Chondrocyte (in vitro differentiated cells): ENCODE measurements around the gene LOXL1. TPM values are rescaled to one million over a fixed set of nuclear protein-coding genes. Genes with fewer than 3 reads are reported as not detected.

Experiments used
- DNase-seq: peaks from one replicate; pipeline ENCODE4 v3.0.0; 2021; ENCODE audit warnings: mixed read lengths, low spot score
- H3K27ac Mint-ChIP-seq: one replicate; pipeline ENCODE4 v1.8.0; 2021; ENCODE audit warnings: mild to moderate bottlenecking, moderate library complexity, mixed read lengths; ENCODE audit not compliant: unreplicated experiment
- H3K27me3 Mint-ChIP-seq: 2 replicates; pipeline ENCODE4 v1.8.0; 2021; ENCODE audit warnings: low read depth, mixed read lengths
- H3K36me3 Mint-ChIP-seq: 2 replicates; pipeline ENCODE4 v1.8.0; 2021; ENCODE audit warnings: low read depth, mixed read lengths
- H3K4me1 Mint-ChIP-seq: 2 replicates; pipeline ENCODE4 v1.8.0; 2021; ENCODE audit warnings: low read depth, mild to moderate bottlenecking, mixed read lengths
- H3K4me3 Mint-ChIP-seq: one replicate; pipeline ENCODE4 v1.8.0; 2021; ENCODE audit warnings: mild to moderate bottlenecking, moderate library complexity, mixed read lengths; ENCODE audit not compliant: unreplicated experiment
- H3K9me3 Mint-ChIP-seq: 2 replicates; pipeline ENCODE4 v1.8.0; 2021; ENCODE audit warnings: low read depth, mixed read lengths
- total RNA-seq: library from RNA; stranded (reverse); gene quantifications from 3 replicates; pipeline ENCODE4 v1.2.1, GENCODE V29; 2021
- TF ChIP-seq, protein P1 (sequence below): fragments of 200-600 bp; sonication (generic); IDR thresholded peaks from 2 replicates; pipeline ENCODE4 v1.5.0; 2021; ENCODE audit warnings: antibody characterized with exemption, mild to moderate bottlenecking, moderate library complexity

LOXL1 gene
- total RNA-seq, 1 donor from 2014 or later: 428 TPM

DNA sequence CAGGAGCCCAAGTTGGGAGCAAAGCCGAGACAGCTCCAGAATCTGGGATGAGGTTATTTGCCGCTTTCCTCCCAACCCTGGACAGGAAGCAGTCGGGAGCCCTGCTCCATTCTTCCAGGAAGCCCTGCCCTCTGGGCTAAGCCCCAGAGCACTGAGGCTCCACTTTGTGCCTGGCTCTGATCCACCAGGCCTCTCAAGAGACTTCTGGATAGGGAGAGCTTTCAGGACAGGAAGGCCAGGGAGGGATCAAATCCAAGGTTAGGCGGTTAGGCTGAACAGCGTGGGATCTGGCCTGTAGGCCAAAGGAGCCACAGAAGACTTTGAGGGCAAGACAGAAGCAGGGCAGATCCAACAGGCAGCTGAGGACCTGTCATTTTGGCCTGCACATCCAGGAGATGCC is 65.0 kb downstream of the LOXL1 start:
- no peaks in the 10 kb centered on the region for H3K9me3 Mint-ChIP-seq
- no peak for DNase-seq
- peak overlapping the region; percentile 78 for H3K4me3 Mint-ChIP-seq
- peak overlapping the region; percentile 69 for H3K27ac Mint-ChIP-seq
- H3K36me3 Mint-ChIP-seq: no peaks in the 10 kb centered on the region
- H3K4me1 Mint-ChIP-seq: peaks cover 85% of the 10 kb centered on the region
- H3K27me3 Mint-ChIP-seq: no peaks in the 10 kb centered on the region
- TF ChIP-seq, protein P1, sequence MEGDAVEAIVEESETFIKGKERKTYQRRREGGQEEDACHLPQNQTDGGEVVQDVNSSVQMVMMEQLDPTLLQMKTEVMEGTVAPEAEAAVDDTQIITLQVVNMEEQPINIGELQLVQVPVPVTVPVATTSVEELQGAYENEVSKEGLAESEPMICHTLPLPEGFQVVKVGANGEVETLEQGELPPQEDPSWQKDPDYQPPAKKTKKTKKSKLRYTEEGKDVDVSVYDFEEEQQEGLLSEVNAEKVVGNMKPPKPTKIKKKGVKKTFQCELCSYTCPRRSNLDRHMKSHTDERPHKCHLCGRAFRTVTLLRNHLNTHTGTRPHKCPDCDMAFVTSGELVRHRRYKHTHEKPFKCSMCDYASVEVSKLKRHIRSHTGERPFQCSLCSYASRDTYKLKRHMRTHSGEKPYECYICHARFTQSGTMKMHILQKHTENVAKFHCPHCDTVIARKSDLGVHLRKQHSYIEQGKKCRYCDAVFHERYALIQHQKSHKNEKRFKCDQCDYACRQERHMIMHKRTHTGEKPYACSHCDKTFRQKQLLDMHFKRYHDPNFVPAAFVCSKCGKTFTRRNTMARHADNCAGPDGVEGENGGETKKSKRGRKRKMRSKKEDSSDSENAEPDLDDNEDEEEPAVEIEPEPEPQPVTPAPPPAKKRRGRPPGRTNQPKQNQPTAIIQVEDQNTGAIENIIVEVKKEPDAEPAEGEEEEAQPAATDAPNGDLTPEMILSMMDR: no peak

DNA sequence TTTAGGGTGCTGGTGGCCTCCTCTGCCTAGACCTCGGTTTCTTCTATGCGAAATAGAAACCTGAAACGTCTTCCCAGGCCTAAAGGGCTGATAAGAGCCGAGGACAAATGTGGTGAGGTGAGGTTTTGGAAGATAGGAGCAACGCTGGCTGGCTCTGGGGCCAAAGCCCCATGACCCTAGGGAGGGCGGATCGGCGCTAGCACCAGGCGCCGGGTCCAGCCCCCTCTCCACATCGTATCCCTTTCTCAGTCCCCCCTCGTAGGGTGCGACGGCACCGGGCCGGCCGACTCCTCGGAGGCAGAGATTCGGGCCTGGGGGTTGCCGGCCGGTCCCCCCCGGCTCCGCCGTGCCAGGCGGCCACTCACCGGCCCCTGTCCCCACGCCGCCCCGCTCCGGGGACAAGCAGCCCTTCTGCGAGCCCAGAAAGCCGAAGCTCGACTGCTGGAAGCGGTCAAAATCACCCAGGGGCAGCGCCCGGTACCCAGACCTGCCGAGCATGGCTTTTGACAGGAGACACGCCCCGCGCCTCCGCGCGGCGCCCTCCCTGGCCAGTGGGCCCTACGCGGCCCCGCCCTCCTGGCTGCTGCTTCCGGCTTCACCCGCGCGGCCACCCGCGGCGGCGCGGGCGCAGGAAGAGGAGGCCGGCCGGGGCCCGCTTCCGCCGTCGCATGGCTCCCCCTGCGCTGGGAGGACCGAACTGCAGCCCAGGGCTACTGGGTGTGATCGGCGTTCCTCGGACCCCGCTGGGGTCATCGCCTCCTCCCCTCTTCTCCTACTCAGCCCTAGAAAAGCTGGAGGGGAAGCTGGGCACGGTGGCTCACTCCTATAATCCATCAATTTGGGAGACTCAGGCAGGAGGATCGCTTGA is 65.7 kb downstream of the LOXL1 start, which contains the start of gene STOML1:
Gene STOML1, minus strand, starts transcription at position 570 of the 868 bp plus-strand sequence. Its CDS starts 72 bp downstream, at position 498.
- H3K4me3 Mint-ChIP-seq: peak within 1 kb of the TSS; percentile 78
- DNase-seq: peak; percentile 97

DNA sequence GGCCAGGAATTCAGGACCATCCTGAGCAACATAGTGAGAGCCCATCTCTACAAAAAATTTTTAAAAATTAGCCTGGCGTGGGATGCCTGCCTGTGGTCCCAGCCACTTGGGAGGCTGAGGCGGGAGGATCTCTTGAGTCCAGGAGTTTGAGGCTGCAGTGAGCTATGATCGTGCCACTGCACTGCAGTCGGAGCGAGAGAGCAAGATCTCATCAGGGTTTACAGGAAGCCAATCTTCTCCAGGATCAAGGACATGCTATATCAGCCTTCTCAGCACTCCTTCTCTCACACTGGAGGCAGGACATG is 66.3 kb downstream of the LOXL1 start:
- TF ChIP-seq, protein P1: peak; percentile 61
- Mint-ChIP-seq H3K27me3 (no peaks in the 10 kb centered on the region), H3K9me3 (no peaks in the 10 kb centered on the region), H3K27ac (peak overlapping the region; percentile 69), H3K4me1 (peaks cover 85% of the 10 kb centered on the region), H3K36me3 (no peaks in the 10 kb centered on the region), H3K4me3 (peak overlapping the region; percentile 55)
- DNase-seq: no peak

More for the DNA sequence above, 65.7 kb downstream of the LOXL1 start, which contains the start of gene STOML1:
- peak within 1 kb of the TSS; percentile 69 for H3K27ac Mint-ChIP-seq
- H3K9me3 Mint-ChIP-seq: no peaks in the 10 kb centered on the region
- peaks cover 85% of the 10 kb centered on the region for H3K4me1 Mint-ChIP-seq
- TF ChIP-seq, protein P1: peak; percentile 90
- H3K27me3 Mint-ChIP-seq: no peaks in the 10 kb centered on the region
- H3K36me3 Mint-ChIP-seq: no peaks in the 10 kb centered on the region

DNA sequence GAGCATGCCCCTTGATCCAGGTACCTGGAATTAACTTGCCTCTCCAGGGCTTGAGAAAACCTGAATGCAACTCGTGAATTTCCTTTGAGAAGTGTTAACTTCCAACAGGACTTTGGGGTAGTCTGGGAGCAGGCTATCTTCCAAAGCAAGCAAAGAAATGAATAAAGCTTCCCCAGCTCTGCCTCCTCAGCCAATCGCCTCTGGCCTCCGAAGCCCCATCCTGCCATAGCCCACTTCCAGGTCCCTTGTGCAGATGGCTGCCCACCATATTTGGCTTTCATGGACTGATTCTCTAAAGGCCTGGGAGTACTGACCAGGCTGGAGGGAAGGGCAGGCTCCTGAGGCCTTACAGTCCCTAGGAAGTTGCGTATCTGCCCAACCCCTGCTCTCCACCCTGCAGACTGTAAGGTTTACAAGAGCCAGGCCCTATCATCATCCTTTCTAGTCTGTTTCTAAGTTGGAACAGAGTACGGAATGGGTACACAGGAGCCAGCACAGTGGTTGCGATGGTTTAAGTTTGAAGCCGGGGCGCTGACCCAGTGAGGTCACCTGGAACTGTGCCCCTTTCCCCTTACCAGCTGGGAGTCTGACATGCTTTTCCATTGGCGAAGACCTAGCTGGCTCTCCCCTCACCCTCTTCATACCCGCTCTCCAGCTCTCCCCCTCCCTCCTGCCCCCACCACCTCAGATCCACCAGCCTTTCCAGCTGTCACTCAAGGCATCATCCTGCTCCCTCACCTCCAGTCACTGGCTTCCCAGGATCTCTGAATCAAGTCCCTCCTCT is 67.1 kb downstream of the LOXL1 start:
- Mint-ChIP-seq H3K4me1 (peaks cover 83% of the 10 kb centered on the region), H3K36me3 (no peaks in the 10 kb centered on the region), H3K4me3 (peak overlapping the region; percentile 85), H3K27ac (peak overlapping the region; percentile 98), H3K9me3 (no peaks in the 10 kb centered on the region), H3K27me3 (no peaks in the 10 kb centered on the region)
- TF ChIP-seq, protein P1: no peak
- no peak for DNase-seq

DNA sequence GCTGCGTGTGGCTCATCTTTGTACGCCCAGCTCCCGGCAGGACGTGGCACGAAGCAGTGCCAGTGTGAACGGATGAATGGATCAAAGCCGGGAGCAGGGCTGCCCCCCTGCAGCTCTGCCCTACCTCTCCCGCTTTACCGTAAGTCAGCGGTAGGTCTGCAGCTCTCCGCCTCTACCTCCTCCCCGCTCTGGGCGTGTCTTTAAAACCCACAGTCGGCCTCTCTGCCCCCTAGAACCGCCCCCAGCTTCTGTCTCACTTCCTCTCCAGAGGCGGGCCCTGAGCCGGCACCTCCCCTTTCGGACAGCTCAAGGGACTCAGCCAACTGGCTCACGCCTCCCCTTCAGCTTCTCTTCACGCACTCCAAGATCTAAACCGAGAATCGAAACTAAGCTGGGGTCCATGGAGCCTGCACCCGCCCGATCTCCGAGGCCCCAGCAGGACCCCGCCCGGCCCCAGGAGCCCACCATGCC is 68.2 kb downstream of the LOXL1 start, which contains the start of gene PML:
Gene PML, plus strand, starts transcription at position 304 of the 471 bp plus-strand sequence. Its CDS starts 97 bp downstream, at position 401.
- peaks cover 75% of the 10 kb centered on the region for H3K4me1 Mint-ChIP-seq
- DNase-seq: peak; percentile 98
- no peaks in the 10 kb centered on the region for H3K27me3 Mint-ChIP-seq
- H3K36me3 Mint-ChIP-seq: peaks cover 2% of the 10 kb centered on the region
- H3K27ac Mint-ChIP-seq: peak within 1 kb of the TSS; percentile 98
- H3K4me3 Mint-ChIP-seq: peak within 1 kb of the TSS; percentile 85
- TF ChIP-seq, protein P1: no peak
- no peaks in the 10 kb centered on the region for H3K9me3 Mint-ChIP-seq
